NAMALWA (cell line): Measurements from ENCODE around the gene CTDP1.
"Not testable (repeated sequence)": the region's sequence is repeated elsewhere in the genome, so short reads cannot be mapped to it uniquely, and the experiment has no call there.

Experiments
- DNase-seq: peaks from one replicate; pipeline ENCODE4 v3.0.0-alpha.2; 2015; ENCODE audit warnings: low spot score

CTDP1 gene

GRCh38 chr18:79744625-79745024 is 65.0 kb downstream of the CTDP1 start:
- DNase-seq: no peak

GRCh38 chr18:79746730-79747129 is 67.1 kb downstream of the CTDP1 start:
- no peak for DNase-seq

- DNase-seq: no peak
Observed at GRCh38 chr18:79747156-79747845, 67.7 kb downstream of the CTDP1 start.

DNA sequence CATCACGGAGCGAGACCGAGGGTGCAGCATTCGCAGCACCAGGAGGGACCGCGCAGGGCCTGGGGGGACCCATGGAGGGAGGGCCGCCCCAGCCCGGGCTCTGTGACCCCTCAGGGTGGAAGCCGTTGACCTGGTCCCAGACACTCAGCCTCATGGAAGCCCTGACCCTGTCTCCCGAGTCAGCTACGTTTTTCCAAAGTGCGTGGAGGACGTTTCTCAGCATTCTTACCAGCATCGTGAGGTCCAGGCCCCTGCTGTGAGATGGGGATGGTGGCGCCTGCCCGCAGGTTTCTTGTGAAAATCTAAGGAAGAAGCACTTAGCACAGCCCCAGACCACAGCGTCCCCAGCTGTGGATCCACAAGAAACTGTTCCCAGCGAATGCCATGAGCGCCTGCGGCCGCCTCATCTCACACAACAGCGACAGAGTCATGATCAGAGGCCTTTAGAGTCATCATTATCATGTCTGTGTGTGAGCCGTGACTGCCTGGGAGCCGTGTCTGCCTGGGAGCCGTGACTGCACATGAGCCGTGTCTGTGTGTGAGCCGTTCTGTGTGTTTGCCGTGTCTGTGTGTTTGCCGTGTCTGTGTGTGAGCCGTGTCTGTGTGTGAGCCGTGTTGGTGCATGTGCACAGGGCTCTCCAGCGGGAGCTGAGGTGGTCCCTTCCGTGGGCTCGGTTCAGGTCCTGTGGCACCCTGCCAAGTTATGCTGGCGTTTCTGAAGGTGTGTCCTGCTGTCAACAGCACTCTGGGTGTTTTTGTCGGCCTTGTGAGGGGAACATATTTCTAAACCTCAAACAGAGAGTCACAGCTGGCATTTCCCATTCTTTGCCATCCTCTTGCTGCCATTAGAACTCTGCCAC is 68.9 kb downstream of the CTDP1 start:
- DNase-seq: no peak

GRCh38 chr18:79749251-79750191 is 69.9 kb downstream of the CTDP1 start:
- no peak for DNase-seq

DNA sequence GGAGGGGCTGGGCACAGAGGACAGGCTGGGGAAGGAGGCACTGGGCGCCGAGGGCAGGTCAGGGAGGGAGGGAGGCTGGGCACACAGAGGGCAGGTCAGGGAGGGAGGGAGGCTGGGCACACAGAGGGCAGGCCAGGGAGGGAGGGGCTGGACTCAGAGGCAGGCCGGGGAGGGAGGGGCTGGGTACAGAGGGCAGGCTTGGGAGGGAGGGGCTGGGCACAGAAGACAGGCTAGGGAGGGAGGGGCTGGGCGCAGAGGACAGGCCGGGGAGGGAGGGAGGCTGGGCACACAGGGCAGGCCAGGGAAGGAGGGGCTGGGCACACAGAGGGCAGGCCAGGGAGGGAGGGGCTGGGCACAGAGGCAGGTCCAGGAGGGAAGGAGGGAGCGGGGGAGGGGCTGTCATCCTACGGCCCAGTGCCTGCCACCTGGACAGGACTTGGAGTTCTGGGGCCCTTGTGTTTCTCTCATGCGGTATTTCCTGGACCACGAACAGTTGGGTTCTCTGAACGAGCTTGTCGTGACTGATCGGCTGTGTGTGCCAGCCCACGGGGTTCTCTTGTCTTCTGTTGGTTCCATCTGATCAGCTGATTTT is 71.5 kb downstream of the CTDP1 start:
- DNase-seq: no peak

DNA sequence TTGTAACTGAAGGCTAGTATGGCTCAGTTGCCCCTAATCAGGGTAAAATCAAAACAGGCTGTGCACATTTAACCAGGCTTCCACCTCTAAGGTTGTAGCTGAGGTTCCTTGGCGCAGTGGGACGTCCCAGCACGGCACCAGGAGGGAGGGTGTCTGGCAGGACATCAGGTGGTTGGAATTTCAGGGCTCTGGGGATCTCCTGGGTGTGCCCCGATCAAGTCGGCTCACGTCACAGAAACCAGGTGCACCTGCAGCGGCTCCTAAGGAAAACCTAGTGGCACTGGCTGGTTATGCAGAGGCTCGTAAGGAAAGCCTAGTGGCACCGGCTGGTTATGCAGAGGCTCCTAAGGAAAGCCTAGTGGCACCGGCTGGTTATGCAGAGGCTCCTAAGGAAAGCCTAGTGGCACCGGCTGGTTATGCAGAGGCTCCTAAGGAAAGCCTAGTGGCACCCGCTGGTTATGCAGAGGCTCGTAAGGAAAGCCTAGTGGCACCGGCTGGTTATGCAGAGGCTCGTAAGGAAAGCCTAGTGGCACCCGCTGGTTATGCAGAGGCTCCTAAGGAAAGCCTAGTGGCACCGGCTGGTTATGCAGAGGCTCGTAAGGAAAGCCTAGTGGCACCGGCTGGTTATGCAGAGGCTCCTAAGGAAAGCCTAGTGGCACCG is 72.4 kb downstream of the CTDP1 start:
- DNase-seq: not testable (repeated sequence)

DNA sequence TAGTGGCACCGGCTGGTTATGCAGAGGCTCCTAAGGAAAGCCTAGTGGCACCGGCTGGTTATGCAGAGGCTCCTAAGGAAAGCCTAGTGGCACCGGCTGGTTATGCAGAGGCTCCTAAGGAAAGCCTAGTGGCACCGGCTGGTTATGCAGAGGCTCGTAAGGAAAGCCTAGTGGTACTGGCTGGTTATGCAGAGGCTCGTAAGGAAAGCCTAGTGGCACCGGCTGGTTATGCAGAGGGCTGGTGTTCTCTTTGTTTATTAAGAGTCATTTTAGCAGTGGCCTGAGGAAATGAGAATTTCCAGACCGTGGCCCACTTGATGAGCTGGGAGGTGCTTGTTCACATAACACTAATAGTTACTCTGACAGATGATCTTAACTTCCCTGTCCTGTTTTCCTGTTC is 73.3 kb downstream of the CTDP1 start:
- not testable (repeated sequence) for DNase-seq

- no peak for DNase-seq
Observed at GRCh38 chr18:79753391-79753851, 73.8 kb downstream of the CTDP1 start.

DNA sequence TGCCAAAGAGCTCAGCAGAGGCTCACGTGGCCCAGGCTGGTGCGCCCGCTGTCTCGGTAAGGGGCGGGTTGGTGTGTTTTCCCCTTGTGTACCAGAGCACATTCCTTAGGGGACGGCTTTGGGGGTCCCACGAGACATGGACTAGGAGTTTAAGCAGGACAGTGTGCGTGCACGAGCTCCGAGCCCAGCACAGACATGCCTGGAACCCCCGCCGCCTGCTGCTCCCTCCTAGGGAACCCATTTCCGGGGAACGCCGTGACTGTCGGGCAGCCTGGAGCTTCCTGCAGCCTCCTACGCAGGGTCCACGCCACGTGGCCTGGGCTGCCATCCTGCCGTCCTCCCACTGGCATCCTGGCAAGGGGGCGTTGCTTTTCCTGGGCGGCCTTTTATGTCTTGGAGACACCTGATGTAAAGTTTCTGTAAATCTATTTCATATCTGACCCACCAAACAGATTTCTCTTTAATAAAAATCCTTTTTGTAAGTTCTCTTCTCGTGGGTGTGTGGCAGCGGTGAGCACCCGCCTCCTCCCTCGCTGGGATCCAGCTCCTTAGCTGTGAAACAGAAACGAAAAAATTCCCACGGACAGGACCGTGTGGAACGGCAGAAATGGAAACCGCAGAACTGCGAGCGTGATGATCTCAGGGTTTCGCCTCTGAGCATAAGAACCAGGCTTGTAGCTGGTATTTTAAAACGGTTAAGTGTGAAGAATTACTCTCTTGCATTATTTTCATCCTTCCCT is 74.6 kb downstream of the CTDP1 start:
- no peak for DNase-seq

DNA sequence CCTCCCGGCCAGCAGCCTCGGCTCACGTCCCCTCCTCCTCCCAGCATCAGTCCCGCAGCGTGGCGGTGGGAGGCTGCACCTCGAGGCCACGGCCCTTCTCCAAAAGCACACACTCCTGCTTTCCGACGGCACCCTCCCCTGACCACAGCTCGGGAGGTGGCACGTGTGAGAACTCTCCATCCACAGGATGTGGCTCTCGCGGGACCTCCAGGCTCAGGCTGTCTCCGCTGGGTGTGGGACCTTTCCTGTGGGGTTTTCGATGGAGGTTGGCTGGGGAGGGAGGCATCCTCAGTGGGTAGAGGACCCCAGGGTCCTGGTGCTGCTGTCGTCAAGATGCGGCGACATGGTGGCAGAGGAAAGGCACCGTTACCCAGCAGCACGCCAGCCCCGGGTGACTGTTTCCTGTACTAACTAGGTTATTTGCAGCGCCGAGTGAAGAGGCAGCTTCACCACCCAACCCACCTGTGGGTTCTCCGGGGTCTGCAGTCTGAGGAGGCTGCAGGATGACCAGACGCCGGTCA is 75.3 kb downstream of the CTDP1 start:
- no peak for DNase-seq

DNA sequence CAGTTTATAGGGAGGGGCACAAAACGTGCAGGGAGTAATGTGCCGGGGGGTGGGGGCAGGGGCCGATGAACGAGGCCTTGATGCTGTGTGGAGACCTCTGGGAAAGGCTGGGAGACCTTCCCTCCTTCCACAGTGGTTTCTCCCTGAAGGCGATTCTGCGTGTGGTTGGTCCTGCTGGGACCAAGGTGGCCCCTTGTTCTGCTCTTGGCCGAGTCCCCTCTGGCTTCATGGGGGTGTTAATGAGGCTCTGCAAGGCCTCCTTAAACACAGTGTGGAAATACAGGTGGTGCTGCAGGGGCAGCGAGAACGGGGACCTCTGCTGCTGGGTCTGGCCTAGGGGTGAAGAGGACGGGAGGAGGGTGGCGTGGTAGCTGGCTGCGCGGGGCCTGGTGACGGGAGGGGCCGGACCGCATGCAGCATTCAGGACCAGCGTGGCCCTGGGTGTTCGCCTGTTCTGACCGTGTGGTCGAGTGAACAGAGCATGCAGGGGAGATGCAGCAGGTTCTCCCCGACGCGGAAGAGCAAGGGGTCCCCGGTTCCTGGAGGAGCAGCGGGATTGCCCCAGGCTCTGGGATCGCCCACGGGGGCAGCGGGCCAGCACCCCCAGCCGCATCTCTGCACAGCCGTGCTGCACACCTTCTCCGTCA is 76.0 kb downstream of the CTDP1 start:
- no peak for DNase-seq

- DNase-seq: no peak
Observed at GRCh38 chr18:79756143-79756500, 76.5 kb downstream of the CTDP1 start.

DNA sequence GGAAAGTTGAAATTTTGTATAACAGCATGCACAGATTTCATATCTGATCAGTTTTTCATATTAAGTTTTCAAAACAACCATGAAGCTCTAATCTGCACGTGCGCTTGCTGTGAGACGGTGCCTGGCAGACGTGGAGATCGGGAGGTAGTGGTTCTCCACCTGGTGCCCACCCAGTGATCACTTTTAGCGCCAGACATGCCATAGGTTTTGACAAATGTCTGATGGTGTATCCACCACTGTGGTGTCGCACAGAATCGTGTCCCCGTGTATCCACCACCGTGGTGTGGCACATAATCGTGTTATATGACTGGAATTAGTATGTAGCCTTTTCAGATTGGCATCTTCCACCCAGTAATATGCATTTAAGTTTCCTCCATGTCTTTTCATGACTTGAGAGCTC is 77.2 kb downstream of the CTDP1 start:
- DNase-seq: no peak

- no peak for DNase-seq
Observed at GRCh38 chr18:79760348-79760747, 80.7 kb downstream of the CTDP1 start.

GRCh38 chr18:79760881-79761280 is 81.3 kb downstream of the CTDP1 start:
- no peak for DNase-seq

- no peak for DNase-seq
Observed at GRCh38 chr18:79763407-79763806, 83.8 kb downstream of the CTDP1 start.

- no peak for DNase-seq
Observed at GRCh38 chr18:79764131-79764530, 84.5 kb downstream of the CTDP1 start.

GRCh38 chr18:79765491-79766245 is 86.1 kb downstream of the CTDP1 start:
- no peak for DNase-seq
